GM23338 (cell line): ENCODE measurements around the gene CNTNAP2. TPM values are rescaled to one million over a fixed set of nuclear protein-coding genes. Genes with fewer than 3 reads are reported as not detected.

ENCODE experiments used
- ATAC-seq: fragments of 200-7000 bp; cut with Tn5 transposase; 3 replicates; pipeline ENCODE4 v1.9.1; 2020
- DNase-seq: peaks from one replicate; pipeline ENCODE4 v3.0.0-alpha.2; 2015; ENCODE audit warnings: low spot score
- H2AFZ ChIP-seq: fragments of 200-600 bp; sonication (generic); 2 replicates; pipeline ENCODE4 v1.8.0; 2016; ENCODE audit warnings: antibody characterized with exemption, mild to moderate bottlenecking, moderate library complexity
- H3F3A ChIP-seq: fragments of 200-600 bp; sonication (generic); replicated peaks from 2 replicates; pipeline ENCODE4 v1.8.0; 2017; ENCODE audit warnings: antibody characterized with exemption, mixed run types, low read depth
- H3K27ac ChIP-seq: fragments of 200-600 bp; sonication (generic); 2 replicates; pipeline ENCODE4 v1.6.1; 2016; ENCODE audit warnings: low read depth
- H3K27me3 ChIP-seq: fragments of 200-600 bp; sonication (generic); 2 replicates; pipeline ENCODE4 v1.8.0; 2016; ENCODE audit warnings: mild to moderate bottlenecking, mixed run types, moderate library complexity; ENCODE audit not compliant: insufficient read depth
- H3K36me3 ChIP-seq: fragments of 200-600 bp; sonication (generic); 2 replicates; pipeline ENCODE4 v1.8.0; 2016; ENCODE audit warnings: mild to moderate bottlenecking; ENCODE audit not compliant: insufficient read depth
- H3K4me1 ChIP-seq: fragments of 200-600 bp; sonication (generic); 2 replicates; pipeline ENCODE4 v1.8.0; 2016; ENCODE audit warnings: mild to moderate bottlenecking, moderate library complexity; ENCODE audit not compliant: insufficient read depth
- H3K4me2 ChIP-seq: fragments of 200-600 bp; sonication (generic); 2 replicates; pipeline ENCODE4 v1.7.1; 2017; ENCODE audit warnings: mixed run types
- H3K4me3 ChIP-seq: fragments of 200-600 bp; sonication (generic); 2 replicates; pipeline ENCODE4 v1.6.1; 2016; ENCODE audit warnings: mixed run types
- H3K79me2 ChIP-seq: fragments of 200-600 bp; sonication (generic); replicated peaks from 2 replicates; pipeline ENCODE4 v1.8.0; 2017; ENCODE audit warnings: mild to moderate bottlenecking; ENCODE audit not compliant: insufficient read depth
- H3K9me2 ChIP-seq: fragments of 200-600 bp; sonication (generic); 2 replicates; pipeline ENCODE4 v1.8.0; 2017; ENCODE audit not compliant: insufficient read depth
- H4K20me1 ChIP-seq: fragments of 200-600 bp; sonication (generic); replicated peaks from 2 replicates; pipeline ENCODE4 v1.8.0; 2017; ENCODE audit warnings: mild to moderate bottlenecking; ENCODE audit not compliant: insufficient read depth
- H3K27ac Mint-ChIP-seq: 2 replicates; pipeline ENCODE4 v1.8.0; 2020; ENCODE audit warnings: inconsistent platforms, mild to moderate bottlenecking, moderate library complexity, mixed read lengths
- H3K27me3 Mint-ChIP-seq: 3 replicates; pipeline ENCODE4 v1.8.0; 2022; ENCODE audit warnings: low read depth, mild to moderate bottlenecking, moderate library complexity, mixed read lengths, inconsistent platforms; ENCODE audit not compliant: insufficient read depth, poor library complexity
- H3K36me3 Mint-ChIP-seq: 3 replicates; pipeline ENCODE4 v1.8.0; 2021; ENCODE audit warnings: low read depth, mild to moderate bottlenecking, inconsistent platforms, moderate library complexity, mixed read lengths
- H3K4me1 Mint-ChIP-seq: 3 replicates; pipeline ENCODE4 v1.8.0; 2020; ENCODE audit warnings: mild to moderate bottlenecking, inconsistent platforms, mixed read lengths
- H3K4me3 Mint-ChIP-seq: 3 replicates; pipeline ENCODE4 v1.8.0; 2021; ENCODE audit warnings: moderate library complexity, mild to moderate bottlenecking, inconsistent platforms, mixed read lengths
- H3K9me3 Mint-ChIP-seq: 3 replicates; pipeline ENCODE4 v1.8.0; 2020; ENCODE audit warnings: moderate library complexity, mild to moderate bottlenecking, inconsistent platforms, mixed read lengths
- CREB1 ChIP-seq: fragments of 250-450 bp; sonication (Bioruptor Pico); IDR thresholded peaks from 2 replicates; pipeline ENCODE4 v1.5.0; 2020; ENCODE audit warnings: low read depth, mild to moderate bottlenecking, moderate library complexity
- EZH2 ChIP-seq: fragments of 200-600 bp; sonication (generic); IDR thresholded peaks from one replicate; pipeline ENCODE4 v1.8.0; 2017; ENCODE audit warnings: antibody characterized with exemption, mild to moderate bottlenecking, low read depth; ENCODE audit not compliant: unreplicated experiment
- EZH2phosphoT487 ChIP-seq: fragments of 200-600 bp; sonication (generic); IDR thresholded peaks from one replicate; pipeline ENCODE4 v1.8.1; 2018; ENCODE audit warnings: antibody characterized with exemption; ENCODE audit not compliant: unreplicated experiment
- JUNB ChIP-seq: IDR thresholded peaks from one replicate; pipeline ENCODE4 v1.6.1; 2016; ENCODE audit warnings: antibody characterized with exemption; ENCODE audit not compliant: unreplicated experiment
- NANOG ChIP-seq: IDR thresholded peaks from 2 replicates; pipeline ENCODE4 v1.6.1; 2016; ENCODE audit warnings: antibody characterized with exemption, borderline replicate concordance
- POLR2AphosphoS5 ChIP-seq: IDR thresholded peaks from 2 replicates; pipeline ENCODE4 v1.6.1; 2016; ENCODE audit warnings: antibody characterized with exemption, low read depth
- polyA plus RNA-seq: library from polyadenylated mRNA; unstranded; fragments of >200 nt; fragmentation: Nextera tagmentation; extraction: Ambion mirVana; gene quantifications from 2 replicates; pipeline ENCODE4 v1.2.1, GENCODE V29; 2016
- total RNA-seq: library from RNA; depleted of rRNA; stranded (reverse); fragments of >200 nt; shearing (Covaris generic); gene quantifications from 2 replicates; pipeline ENCODE4 v1.2.3, GENCODE V29; 2014
- TF ChIP-seq, protein P1 (sequence below): fragments of 250-450 bp; sonication (Bioruptor Pico); IDR thresholded peaks from 2 replicates; pipeline ENCODE4 v1.5.0; 2020; ENCODE audit warnings: mild to moderate bottlenecking, moderate library complexity
- TF ChIP-seq, protein P2 (sequence below): IDR thresholded peaks from 2 replicates; pipeline ENCODE4 v1.6.1; 2016; ENCODE audit warnings: antibody characterized with exemption
- TF ChIP-seq, protein P3 (sequence below), 2 experiments: fragments of 200-600 bp in 1 of 2; sonication (generic) in 1 of 2; conservative IDR thresholded peaks; 2 replicates each; pipeline versions ENCODE4 v1.5.1 to v1.6.1; 2016 to 2017; ENCODE audit warnings: antibody characterized with exemption in 2 of 2, low read depth in 2 of 2, mild to moderate bottlenecking in 2 of 2, moderate library complexity in 1 of 2
- TF ChIP-seq, protein P4 (sequence below): IDR thresholded peaks from one replicate; pipeline ENCODE4 v1.6.1; 2018; ENCODE audit warnings: antibody characterized with exemption; ENCODE audit not compliant: unreplicated experiment

CNTNAP2 gene
- total and polyA plus RNA-seq, 2 experiments from 2014 or later, result 38.2 to 61.3 TPM

DNA sequence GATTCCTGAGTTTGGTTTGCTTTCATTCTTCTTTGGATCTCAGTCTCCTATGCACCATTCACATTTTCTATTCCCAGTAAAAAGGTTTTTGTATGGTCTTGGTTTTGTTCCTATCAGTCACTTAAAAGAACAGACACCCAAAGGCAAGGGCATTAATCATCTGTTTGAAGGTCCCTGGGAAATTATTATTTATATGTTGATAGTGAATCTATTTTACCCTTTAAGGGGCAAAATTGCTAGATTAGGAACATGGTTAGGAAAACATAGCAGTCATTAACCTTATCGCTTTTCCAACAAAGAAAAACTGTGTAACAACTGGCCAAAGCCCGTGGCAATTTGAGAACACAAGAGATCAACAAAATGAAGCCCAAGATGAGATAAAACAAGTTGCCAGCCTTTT, 1327.3 kb downstream of the CNTNAP2 start (continued):
- TF ChIP-seq, protein P1, sequence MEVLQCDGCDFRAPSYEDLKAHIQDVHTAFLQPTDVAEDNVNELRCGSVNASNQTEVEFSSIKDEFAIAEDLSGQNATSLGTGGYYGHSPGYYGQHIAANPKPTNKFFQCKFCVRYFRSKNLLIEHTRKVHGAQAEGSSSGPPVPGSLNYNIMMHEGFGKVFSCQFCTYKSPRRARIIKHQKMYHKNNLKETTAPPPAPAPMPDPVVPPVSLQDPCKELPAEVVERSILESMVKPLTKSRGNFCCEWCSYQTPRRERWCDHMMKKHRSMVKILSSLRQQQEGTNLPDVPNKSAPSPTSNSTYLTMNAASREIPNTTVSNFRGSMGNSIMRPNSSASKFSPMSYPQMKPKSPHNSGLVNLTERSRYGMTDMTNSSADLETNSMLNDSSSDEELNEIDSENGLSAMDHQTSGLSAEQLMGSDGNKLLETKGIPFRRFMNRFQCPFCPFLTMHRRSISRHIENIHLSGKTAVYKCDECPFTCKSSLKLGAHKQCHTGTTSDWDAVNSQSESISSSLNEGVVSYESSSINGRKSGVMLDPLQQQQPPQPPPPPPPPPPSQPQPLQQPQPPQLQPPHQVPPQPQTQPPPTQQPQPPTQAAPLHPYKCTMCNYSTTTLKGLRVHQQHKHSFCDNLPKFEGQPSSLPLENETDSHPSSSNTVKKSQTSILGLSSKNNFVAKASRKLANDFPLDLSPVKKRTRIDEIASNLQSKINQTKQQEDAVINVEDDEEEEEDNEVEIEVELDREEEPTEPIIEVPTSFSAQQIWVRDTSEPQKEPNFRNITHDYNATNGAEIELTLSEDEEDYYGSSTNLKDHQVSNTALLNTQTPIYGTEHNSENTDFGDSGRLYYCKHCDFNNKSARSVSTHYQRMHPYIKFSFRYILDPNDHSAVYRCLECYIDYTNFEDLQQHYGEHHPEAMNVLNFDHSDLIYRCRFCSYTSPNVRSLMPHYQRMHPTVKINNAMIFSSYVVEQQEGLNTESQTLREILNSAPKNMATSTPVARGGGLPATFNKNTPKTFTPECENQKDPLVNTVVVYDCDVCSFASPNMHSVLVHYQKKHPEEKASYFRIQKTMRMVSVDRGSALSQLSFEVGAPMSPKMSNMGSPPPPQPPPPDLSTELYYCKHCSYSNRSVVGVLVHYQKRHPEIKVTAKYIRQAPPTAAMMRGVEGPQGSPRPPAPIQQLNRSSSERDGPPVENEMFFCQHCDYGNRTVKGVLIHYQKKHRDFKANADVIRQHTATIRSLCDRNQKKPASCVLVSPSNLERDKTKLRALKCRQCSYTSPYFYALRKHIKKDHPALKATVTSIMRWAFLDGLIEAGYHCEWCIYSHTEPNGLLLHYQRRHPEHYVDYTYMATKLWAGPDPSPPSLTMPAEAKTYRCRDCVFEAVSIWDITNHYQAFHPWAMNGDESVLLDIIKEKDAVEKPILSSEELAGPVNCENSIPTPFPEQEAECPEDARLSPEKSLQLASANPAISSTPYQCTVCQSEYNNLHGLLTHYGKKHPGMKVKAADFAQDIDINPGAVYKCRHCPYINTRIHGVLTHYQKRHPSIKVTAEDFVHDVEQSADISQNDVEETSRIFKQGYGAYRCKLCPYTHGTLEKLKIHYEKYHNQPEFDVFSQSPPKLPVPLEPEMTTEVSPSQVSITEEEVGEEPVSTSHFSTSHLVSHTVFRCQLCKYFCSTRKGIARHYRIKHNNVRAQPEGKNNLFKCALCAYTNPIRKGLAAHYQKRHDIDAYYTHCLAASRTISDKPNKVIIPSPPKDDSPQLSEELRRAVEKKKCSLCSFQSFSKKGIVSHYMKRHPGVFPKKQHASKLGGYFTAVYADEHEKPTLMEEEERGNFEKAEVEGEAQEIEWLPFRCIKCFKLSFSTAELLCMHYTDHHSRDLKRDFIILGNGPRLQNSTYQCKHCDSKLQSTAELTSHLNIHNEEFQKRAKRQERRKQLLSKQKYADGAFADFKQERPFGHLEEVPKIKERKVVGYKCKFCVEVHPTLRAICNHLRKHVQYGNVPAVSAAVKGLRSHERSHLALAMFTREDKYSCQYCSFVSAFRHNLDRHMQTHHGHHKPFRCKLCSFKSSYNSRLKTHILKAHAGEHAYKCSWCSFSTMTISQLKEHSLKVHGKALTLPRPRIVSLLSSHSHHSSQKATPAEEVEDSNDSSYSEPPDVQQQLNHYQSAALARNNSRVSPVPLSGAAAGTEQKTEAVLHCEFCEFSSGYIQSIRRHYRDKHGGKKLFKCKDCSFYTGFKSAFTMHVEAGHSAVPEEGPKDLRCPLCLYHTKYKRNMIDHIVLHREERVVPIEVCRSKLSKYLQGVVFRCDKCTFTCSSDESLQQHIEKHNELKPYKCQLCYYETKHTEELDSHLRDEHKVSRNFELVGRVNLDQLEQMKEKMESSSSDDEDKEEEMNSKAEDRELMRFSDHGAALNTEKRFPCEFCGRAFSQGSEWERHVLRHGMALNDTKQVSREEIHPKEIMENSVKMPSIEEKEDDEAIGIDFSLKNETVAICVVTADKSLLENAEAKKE, result no peak
- TF ChIP-seq POLR2AphosphoS5 (no peak), JUNB (no peak), EZH2 (no peak), NANOG (no peak)

DNA sequence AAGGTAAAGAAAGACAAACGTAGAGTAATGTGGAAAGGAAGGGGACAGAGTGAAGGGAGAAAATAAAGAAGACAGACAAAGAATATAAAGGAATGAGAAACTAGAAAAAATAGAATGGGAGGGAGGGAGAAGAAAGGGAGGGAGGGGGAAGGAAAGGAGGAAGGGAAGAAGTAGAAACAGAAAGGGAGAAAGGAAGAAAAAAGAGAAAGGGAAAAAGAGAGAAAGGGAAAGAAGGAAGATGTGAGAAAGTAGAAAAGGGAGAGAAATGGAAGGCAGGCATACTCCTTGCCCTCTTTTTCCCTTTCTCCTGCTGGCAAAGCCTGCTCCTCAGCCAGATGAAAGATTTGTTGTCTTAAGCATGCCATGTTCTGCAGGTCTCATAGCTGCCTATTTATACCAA, 1336.2 kb downstream of the CNTNAP2 start:
- no peak overlapping the region for H3K27ac Mint-ChIP-seq

More for the DNA sequence above, 1336.2 kb downstream of the CNTNAP2 start:
- H3K27me3 Mint-ChIP-seq, result no peaks in the 10 kb centered on the region
- Histone ChIP-seq H3K36me3 (no peaks in the 10 kb centered on the region), H3K9me2 (no peaks in the 10 kb centered on the region), H3K27ac (no peak overlapping the region), H3K4me2 (no peak overlapping the region), H4K20me1 (no peaks in the 10 kb centered on the region), H3K4me1 (no peaks in the 10 kb centered on the region), H3K4me3 (no peak overlapping the region), H3K79me2 (no peaks in the 10 kb centered on the region), H3K27me3 (no peaks in the 10 kb centered on the region), H3F3A (no peaks in the 10 kb centered on the region), H2AFZ (no peak overlapping the region)
- ATAC-seq (no peak), DNase-seq (no peak)
- no peaks in the 10 kb centered on the region; the same call in 1 of the 3 replicates for H3K9me3 Mint-ChIP-seq
- H3K36me3 Mint-ChIP-seq, result no peaks in the 10 kb centered on the region
- peaks cover 2% of the 10 kb centered on the region; the same call in 1 of the 3 replicates for H3K4me1 Mint-ChIP-seq
- no peak overlapping the region for H3K4me3 Mint-ChIP-seq
- TF ChIP-seq JUNB (no peak), CREB1 (CRISPR knock-in tag) (no peak), EZH2phosphoT487 (no peak), POLR2AphosphoS5 (no peak)
- TF ChIP-seq, protein P2, sequence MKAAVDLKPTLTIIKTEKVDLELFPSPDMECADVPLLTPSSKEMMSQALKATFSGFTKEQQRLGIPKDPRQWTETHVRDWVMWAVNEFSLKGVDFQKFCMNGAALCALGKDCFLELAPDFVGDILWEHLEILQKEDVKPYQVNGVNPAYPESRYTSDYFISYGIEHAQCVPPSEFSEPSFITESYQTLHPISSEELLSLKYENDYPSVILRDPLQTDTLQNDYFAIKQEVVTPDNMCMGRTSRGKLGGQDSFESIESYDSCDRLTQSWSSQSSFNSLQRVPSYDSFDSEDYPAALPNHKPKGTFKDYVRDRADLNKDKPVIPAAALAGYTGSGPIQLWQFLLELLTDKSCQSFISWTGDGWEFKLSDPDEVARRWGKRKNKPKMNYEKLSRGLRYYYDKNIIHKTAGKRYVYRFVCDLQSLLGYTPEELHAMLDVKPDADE, result no peak
- TF ChIP-seq, protein P3, sequence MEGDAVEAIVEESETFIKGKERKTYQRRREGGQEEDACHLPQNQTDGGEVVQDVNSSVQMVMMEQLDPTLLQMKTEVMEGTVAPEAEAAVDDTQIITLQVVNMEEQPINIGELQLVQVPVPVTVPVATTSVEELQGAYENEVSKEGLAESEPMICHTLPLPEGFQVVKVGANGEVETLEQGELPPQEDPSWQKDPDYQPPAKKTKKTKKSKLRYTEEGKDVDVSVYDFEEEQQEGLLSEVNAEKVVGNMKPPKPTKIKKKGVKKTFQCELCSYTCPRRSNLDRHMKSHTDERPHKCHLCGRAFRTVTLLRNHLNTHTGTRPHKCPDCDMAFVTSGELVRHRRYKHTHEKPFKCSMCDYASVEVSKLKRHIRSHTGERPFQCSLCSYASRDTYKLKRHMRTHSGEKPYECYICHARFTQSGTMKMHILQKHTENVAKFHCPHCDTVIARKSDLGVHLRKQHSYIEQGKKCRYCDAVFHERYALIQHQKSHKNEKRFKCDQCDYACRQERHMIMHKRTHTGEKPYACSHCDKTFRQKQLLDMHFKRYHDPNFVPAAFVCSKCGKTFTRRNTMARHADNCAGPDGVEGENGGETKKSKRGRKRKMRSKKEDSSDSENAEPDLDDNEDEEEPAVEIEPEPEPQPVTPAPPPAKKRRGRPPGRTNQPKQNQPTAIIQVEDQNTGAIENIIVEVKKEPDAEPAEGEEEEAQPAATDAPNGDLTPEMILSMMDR (conservative IDR thresholded peaks at IDR 0.05; ENCODE audit: low read depth in 2 of 2), result no peak
- TF ChIP-seq, protein P4, sequence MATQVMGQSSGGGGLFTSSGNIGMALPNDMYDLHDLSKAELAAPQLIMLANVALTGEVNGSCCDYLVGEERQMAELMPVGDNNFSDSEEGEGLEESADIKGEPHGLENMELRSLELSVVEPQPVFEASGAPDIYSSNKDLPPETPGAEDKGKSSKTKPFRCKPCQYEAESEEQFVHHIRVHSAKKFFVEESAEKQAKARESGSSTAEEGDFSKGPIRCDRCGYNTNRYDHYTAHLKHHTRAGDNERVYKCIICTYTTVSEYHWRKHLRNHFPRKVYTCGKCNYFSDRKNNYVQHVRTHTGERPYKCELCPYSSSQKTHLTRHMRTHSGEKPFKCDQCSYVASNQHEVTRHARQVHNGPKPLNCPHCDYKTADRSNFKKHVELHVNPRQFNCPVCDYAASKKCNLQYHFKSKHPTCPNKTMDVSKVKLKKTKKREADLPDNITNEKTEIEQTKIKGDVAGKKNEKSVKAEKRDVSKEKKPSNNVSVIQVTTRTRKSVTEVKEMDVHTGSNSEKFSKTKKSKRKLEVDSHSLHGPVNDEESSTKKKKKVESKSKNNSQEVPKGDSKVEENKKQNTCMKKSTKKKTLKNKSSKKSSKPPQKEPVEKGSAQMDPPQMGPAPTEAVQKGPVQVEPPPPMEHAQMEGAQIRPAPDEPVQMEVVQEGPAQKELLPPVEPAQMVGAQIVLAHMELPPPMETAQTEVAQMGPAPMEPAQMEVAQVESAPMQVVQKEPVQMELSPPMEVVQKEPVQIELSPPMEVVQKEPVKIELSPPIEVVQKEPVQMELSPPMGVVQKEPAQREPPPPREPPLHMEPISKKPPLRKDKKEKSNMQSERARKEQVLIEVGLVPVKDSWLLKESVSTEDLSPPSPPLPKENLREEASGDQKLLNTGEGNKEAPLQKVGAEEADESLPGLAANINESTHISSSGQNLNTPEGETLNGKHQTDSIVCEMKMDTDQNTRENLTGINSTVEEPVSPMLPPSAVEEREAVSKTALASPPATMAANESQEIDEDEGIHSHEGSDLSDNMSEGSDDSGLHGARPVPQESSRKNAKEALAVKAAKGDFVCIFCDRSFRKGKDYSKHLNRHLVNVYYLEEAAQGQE, result no peak
